HAP-1 (cell line): ENCODE data around the gene MFSD11.
"Not testable (repeated sequence)": the region's sequence is repeated elsewhere in the genome, so short reads cannot be mapped to it uniquely, and the experiment has no call there.

Experiments used
- DNase-seq, 2 experiments: peaks; one replicate each; pipeline ENCODE4 v3.0.0-alpha.2; 2016 to 2020; ENCODE audit warnings: low spot score in 2 of 2
- H3K27me3 ChIP-seq: fragments of 250-450 bp; sonication (Bioruptor Pico); 2 replicates; pipeline ENCODE4 v1.5.1; 2020; ENCODE audit warnings: low read depth, mild to moderate bottlenecking, moderate library complexity
- H3K36me3 ChIP-seq: fragments of 250-450 bp; sonication (Bioruptor Pico); replicated peaks from 2 replicates; pipeline ENCODE4 v1.5.1; 2020; ENCODE audit warnings: mild to moderate bottlenecking
- H3K4me1 ChIP-seq: fragments of 250-450 bp; sonication (Bioruptor Pico); 2 replicates; pipeline ENCODE4 v1.5.1; 2020; ENCODE audit warnings: mild to moderate bottlenecking
- H3K4me3 ChIP-seq: fragments of 250-450 bp; sonication (Bioruptor Pico); 2 replicates; pipeline ENCODE4 v1.5.1; 2020; ENCODE audit warnings: mild to moderate bottlenecking, moderate library complexity
- H3K9me3 ChIP-seq: fragments of 250-450 bp; sonication (Bioruptor Pico); 2 replicates; pipeline ENCODE4 v1.5.1; 2020; ENCODE audit warnings: mild to moderate bottlenecking, moderate library complexity
- in situ Hi-C: fragments of 300-500 bp; cut with MboI; formaldehyde crosslinking; loops from 3 replicates; pipeline ENCODE4 v1.14.3; 2020; ENCODE audit warnings: low sequenced_read_pairs, inconsistent platforms, mixed read lengths

Gene MFSD11

GRCh38 chr17:76758570-76758969, 20.7 kb downstream of the MFSD11 start:
- H3K36me3 ChIP-seq, result no peaks in the 10 kb centered on the region; the same call in 1 of the 2 replicates
- H3K27me3 ChIP-seq, result no peaks in the 10 kb centered on the region
- H3K9me3 ChIP-seq, result no peaks in the 10 kb centered on the region
- no peak overlapping the region for H3K4me3 ChIP-seq
- in situ Hi-C loops, result no loop called here
- no peak for DNase-seq
- peaks cover 4% of the 10 kb centered on the region; the same call in 1 of the 2 replicates for H3K4me1 ChIP-seq

GRCh38 chr17:76772842-76773525, 35.1 kb downstream of the MFSD11 start:
- Histone ChIP-seq H3K9me3 (no peaks in the 10 kb centered on the region), H3K36me3 (no peaks in the 10 kb centered on the region; the same call in 1 of the 2 replicates), H3K4me1 (peaks cover 8% of the 10 kb centered on the region), H3K4me3 (no peak overlapping the region), H3K27me3 (no peaks in the 10 kb centered on the region)
- peak; percentile 77 to 82 for DNase-seq
- in situ Hi-C loops, result no loop called here

GRCh38 chr17:76775021-76775600, 37.2 kb downstream of the MFSD11 start:
- in situ Hi-C loops, result no loop called here
- no peak for DNase-seq
- peaks cover 8% of the 10 kb centered on the region for H3K4me1 ChIP-seq
- H3K4me3 ChIP-seq, result no peak overlapping the region
- no peaks in the 10 kb centered on the region for H3K9me3 ChIP-seq
- H3K27me3 ChIP-seq, result no peaks in the 10 kb centered on the region
- H3K36me3 ChIP-seq, result no peaks in the 10 kb centered on the region; the same call in 1 of the 2 replicates

GRCh38 chr17:76781056-76781982, 43.4 kb downstream of the MFSD11 start:
- Histone ChIP-seq H3K27me3 (no peaks in the 10 kb centered on the region), H3K4me1 (no peaks in the 10 kb centered on the region), H3K4me3 (no peak overlapping the region), H3K9me3 (no peaks in the 10 kb centered on the region), H3K36me3 (0 out of 2 replicates have a peak, but pooled peaks cover 3% of the 10 kb centered on the region)
- DNase-seq, result no peak
- in situ Hi-C loops, result no loop called here

- 0 out of 2 replicates have a peak, but pooled peaks cover 3% of the 10 kb centered on the region for H3K36me3 ChIP-seq
- no peak overlapping the region for H3K4me3 ChIP-seq
- no peaks in the 10 kb centered on the region for H3K4me1 ChIP-seq
- DNase-seq, result no peak
- in situ Hi-C loops, result no loop called here
- H3K9me3 ChIP-seq, result no peaks in the 10 kb centered on the region
- no peaks in the 10 kb centered on the region for H3K27me3 ChIP-seq
Observed at GRCh38 chr17:76783146-76783545, 45.2 kb downstream of the MFSD11 start.

GRCh38 chr17:76784926-76785325, 47.0 kb downstream of the MFSD11 start:
- in situ Hi-C loops, result no loop called here
- Histone ChIP-seq H3K4me3 (no peak overlapping the region), H3K9me3 (no peaks in the 10 kb centered on the region), H3K36me3 (0 out of 2 replicates have a peak, but pooled peaks cover 3% of the 10 kb centered on the region), H3K4me1 (no peaks in the 10 kb centered on the region), H3K27me3 (no peaks in the 10 kb centered on the region)
- no peak for DNase-seq

- H3K36me3 ChIP-seq, in situ Hi-C loops, H3K9me3 ChIP-seq, DNase-seq, H3K27me3 ChIP-seq, H3K4me1 ChIP-seq, H3K4me3 ChIP-seq: not testable (repeated sequence)
Observed at GRCh38 chr17:76787866-76788265, 49.9 kb downstream of the MFSD11 start.

- in situ Hi-C loops, result no loop called here
- Histone ChIP-seq H3K27me3 (no peaks in the 10 kb centered on the region), H3K4me3 (no peak overlapping the region), H3K9me3 (no peaks in the 10 kb centered on the region), H3K4me1 (no peaks in the 10 kb centered on the region), H3K36me3 (0 out of 2 replicates have a peak, but pooled peaks cover 3% of the 10 kb centered on the region)
- no peak for DNase-seq
Observed at GRCh38 chr17:76789235-76789788, 51.4 kb downstream of the MFSD11 start.

GRCh38 chr17:76791053-76791980, 53.4 kb downstream of the MFSD11 start:
- Histone ChIP-seq H3K4me3 (no peak overlapping the region), H3K4me1 (no peaks in the 10 kb centered on the region), H3K27me3 (no peaks in the 10 kb centered on the region), H3K36me3 (no peaks in the 10 kb centered on the region), H3K9me3 (no peaks in the 10 kb centered on the region)
- in situ Hi-C loops, result no loop called here
- peak; percentile 23 to 31 for DNase-seq

- no peak for DNase-seq
- Histone ChIP-seq H3K4me3 (no peak overlapping the region), H3K27me3 (no peaks in the 10 kb centered on the region), H3K9me3 (no peaks in the 10 kb centered on the region), H3K36me3 (no peaks in the 10 kb centered on the region), H3K4me1 (peaks cover 3% of the 10 kb centered on the region; the same call in 1 of the 2 replicates)
- in situ Hi-C loops, result no loop called here
Observed at GRCh38 chr17:76792348-76792747, 54.4 kb downstream of the MFSD11 start.

GRCh38 chr17:76793775-76794174, 55.9 kb downstream of the MFSD11 start:
- no peaks in the 10 kb centered on the region for H3K36me3 ChIP-seq
- in situ Hi-C loops, result no loop called here
- DNase-seq, result peak; percentile 30 to 49
- no peak overlapping the region for H3K4me3 ChIP-seq
- H3K9me3 ChIP-seq, result no peaks in the 10 kb centered on the region
- no peaks in the 10 kb centered on the region for H3K27me3 ChIP-seq
- peaks cover 5% of the 10 kb centered on the region; the same call in 1 of the 2 replicates for H3K4me1 ChIP-seq

- Histone ChIP-seq H3K4me3 (no peak overlapping the region), H3K27me3 (no peaks in the 10 kb centered on the region), H3K36me3 (no peaks in the 10 kb centered on the region), H3K4me1 (peaks cover 11% of the 10 kb centered on the region), H3K9me3 (no peaks in the 10 kb centered on the region)
- in situ Hi-C loops, result no loop called here
- no peak for DNase-seq
Observed at GRCh38 chr17:76796081-76796480, 58.2 kb downstream of the MFSD11 start.
